PC-9 (cell line): ENCODE results near the gene EDA2R. TPM values are rescaled to one million over a fixed set of nuclear protein-coding genes. Genes with fewer than 3 reads are reported as not detected.
A peak's percentile ranks its signal among the peaks of the same experiment; 100 is the strongest.

Source experiments
- Bru-seq: library from RNA; stranded (reverse); fragments of 400-500 nt; gene quantifications from one replicate; lab custom pipeline; 2021; lab: Mats Ljungman, UMichigan
- BruChase-seq, 2 experiments: library from RNA; stranded (reverse); fragments of 400-500 nt; gene quantifications; one replicate each; lab custom pipeline; 2021; lab: Mats Ljungman, UMichigan
- BruUV-seq: library from RNA; stranded (reverse); fragments of 400-500 nt; replicated peaks from 2 replicates; lab custom pipeline; 2021; lab: Mats Ljungman, UMichigan
- CTCF ChIA-PET: fragments of 300-600 bp; sonication (Branson Sonifier 250); formaldehyde crosslinking; loops from one replicate; lab custom pipeline; 2022; ENCODE audit warnings: antibody characterized with exemption; lab: Charles Lee
- POLR2A ChIA-PET: fragments of 300-600 bp; sonication (Branson Sonifier 250); formaldehyde crosslinking; loops from one replicate; lab custom pipeline; 2022; ENCODE audit warnings: antibody characterized with exemption; ENCODE audit not compliant: unreplicated experiment; lab: Charles Lee
- DNase-seq, 2 experiments: peaks; one replicate each; pipeline versions ENCODE4 v3.0.0 to v3.0.0-alpha.2; 2015 to 2022; ENCODE audit warnings: mixed read lengths in 1 of 2
- H2AFZ ChIP-seq: fragments of 200-600 bp; sonication (generic); 2 replicates; pipeline ENCODE4 v1.8.1; 2017; ENCODE audit warnings: antibody characterized with exemption
- H3F3A ChIP-seq: fragments of 200-600 bp; sonication (generic); 2 replicates; pipeline ENCODE4 v1.8.1; 2017; ENCODE audit warnings: antibody characterized with exemption, mild to moderate bottlenecking, low read depth; ENCODE audit not compliant: insufficient read depth
- H3K27ac ChIP-seq: fragments of 200-600 bp; sonication (generic); 2 replicates; pipeline ENCODE4 v1.6.1; 2016; ENCODE audit warnings: mixed run types
- H3K27me3 ChIP-seq: fragments of 200-600 bp; sonication (generic); 2 replicates; pipeline ENCODE4 v1.6.1; 2016; ENCODE audit warnings: low read depth, mixed run types; ENCODE audit not compliant: insufficient read depth
- H3K36me3 ChIP-seq: fragments of 200-600 bp; sonication (generic); 2 replicates; pipeline ENCODE4 v1.6.1; 2016; ENCODE audit warnings: low read depth, mixed run types
- H3K4me1 ChIP-seq: fragments of 200-600 bp; sonication (generic); replicated peaks from 2 replicates; pipeline ENCODE4 v1.6.1; 2016; ENCODE audit warnings: mixed run types; ENCODE audit not compliant: insufficient read depth
- H3K4me2 ChIP-seq: fragments of 200-600 bp; sonication (generic); 2 replicates; pipeline ENCODE4 v1.6.1; 2017; ENCODE audit warnings: mixed run types
- H3K4me3 ChIP-seq: fragments of 200-600 bp; sonication (generic); 2 replicates; pipeline ENCODE4 v1.6.1; 2016; ENCODE audit warnings: mixed run types
- H3K79me2 ChIP-seq: fragments of 200-600 bp; sonication (generic); 2 replicates; pipeline ENCODE4 v1.6.1; 2017; ENCODE audit warnings: low read depth, mixed run types
- H3K9me2 ChIP-seq: fragments of 200-600 bp; sonication (generic); 2 replicates; pipeline ENCODE4 v1.8.1; 2017; ENCODE audit warnings: mild to moderate bottlenecking; ENCODE audit not compliant: insufficient read depth
- H3K9me3 ChIP-seq: fragments of 200-600 bp; sonication (generic); 2 replicates; pipeline ENCODE4 v1.8.1; 2016; ENCODE audit warnings: low read depth; ENCODE audit not compliant: insufficient read depth
- H4K20me1 ChIP-seq: fragments of 200-600 bp; sonication (generic); 2 replicates; pipeline ENCODE4 v1.8.1; 2017; ENCODE audit not compliant: insufficient read depth
- EZH2 ChIP-seq: fragments of 200-600 bp; sonication (generic); IDR thresholded peaks from 2 replicates; pipeline ENCODE4 v1.8.0; 2017; ENCODE audit warnings: antibody characterized with exemption, low read depth
- intact Hi-C: fragments of 100-400 bp; cut with micrococcal nuclease; formaldehyde crosslinking; loops from one replicate; pipeline ENCODE4 v1.10.0; 2022; ENCODE audit not compliant: unreplicated experiment
- long read RNA-seq: library from polyadenylated mRNA; stranded (forward); transcript quantifications from one replicate; pipeline ENCODE4 v2.0.0, GENCODE V29; 2022
- total RNA-seq: library from RNA; stranded (reverse); gene quantifications from 2 replicates; pipeline ENCODE4 v1.2.3, GENCODE V29; 2021
- TF ChIP-seq, protein P1 (sequence below): fragments of 200-600 bp; sonication (generic); conservative IDR thresholded peaks from 2 replicates; pipeline ENCODE4 v1.6.1; 2017; ENCODE audit warnings: mixed run types, antibody characterized with exemption, mild to moderate bottlenecking, moderate library complexity

Gene EDA2R, protein sequence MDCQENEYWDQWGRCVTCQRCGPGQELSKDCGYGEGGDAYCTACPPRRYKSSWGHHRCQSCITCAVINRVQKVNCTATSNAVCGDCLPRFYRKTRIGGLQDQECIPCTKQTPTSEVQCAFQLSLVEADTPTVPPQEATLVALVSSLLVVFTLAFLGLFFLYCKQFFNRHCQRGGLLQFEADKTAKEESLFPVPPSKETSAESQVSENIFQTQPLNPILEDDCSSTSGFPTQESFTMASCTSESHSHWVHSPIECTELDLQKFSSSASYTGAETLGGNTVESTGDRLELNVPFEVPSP
- total RNA-seq (not detected in 2 replicates), Bru-seq, nascent RNA (not detected), BruChase-seq, experiment 1, labeled RNA remaining after a 2-hour chase (percentile 2 among the genes with signal in this experiment), BruChase-seq, experiment 2, labeled RNA remaining after a 6-hour chase (not detected)
- long read RNA-seq, result 0 reads

DNA sequence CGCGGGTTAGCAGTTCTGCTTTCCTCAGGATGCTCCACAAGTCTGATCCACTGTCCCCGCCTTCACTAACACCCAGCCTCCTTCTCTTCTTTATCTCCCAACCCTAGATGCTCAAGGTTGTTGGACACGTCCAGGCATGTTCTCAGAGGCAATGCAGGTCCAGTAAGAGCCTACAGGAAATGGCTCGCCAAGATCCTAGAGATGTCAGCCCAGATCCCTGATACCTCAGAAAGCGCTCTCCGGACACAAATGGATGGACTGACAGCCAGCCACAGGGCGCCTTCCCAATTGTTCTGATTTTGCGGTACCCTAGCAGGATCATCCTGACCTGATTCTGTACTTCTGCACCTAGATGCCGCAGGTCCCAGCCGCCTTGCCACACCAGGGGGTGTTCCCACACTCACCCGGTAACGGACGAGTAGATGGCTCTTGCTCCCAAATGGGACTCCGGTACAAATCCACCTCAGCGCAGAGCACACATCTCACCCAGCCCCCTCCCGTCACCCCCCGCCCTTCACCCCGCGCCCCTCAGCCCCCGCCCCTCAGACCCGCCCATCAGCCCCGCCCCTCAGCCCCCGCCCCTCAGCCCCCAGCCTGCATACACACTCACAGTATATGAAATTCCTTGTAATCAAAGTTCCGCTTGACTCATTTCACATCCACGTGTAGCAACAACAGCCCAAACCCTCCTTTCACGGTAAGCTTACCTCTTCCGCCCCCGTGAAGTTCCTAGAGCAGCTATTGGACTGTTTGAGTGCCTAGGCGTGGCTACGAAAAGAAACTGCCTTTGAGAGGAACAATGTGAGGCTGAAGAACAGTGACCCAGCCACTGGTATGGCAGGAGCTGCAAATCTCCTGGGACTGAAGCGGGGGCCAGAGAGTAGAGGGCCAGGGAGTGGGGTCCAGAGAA lies at the start of gene EDA2R:
TSS of gene EDA2R (minus strand) at position 488 of the 910 bp plus-strand sequence. CDS start 23,058 bp downstream, outside the sequence.
- no peaks in the 10 kb centered on the region for H3F3A ChIP-seq

DNA sequence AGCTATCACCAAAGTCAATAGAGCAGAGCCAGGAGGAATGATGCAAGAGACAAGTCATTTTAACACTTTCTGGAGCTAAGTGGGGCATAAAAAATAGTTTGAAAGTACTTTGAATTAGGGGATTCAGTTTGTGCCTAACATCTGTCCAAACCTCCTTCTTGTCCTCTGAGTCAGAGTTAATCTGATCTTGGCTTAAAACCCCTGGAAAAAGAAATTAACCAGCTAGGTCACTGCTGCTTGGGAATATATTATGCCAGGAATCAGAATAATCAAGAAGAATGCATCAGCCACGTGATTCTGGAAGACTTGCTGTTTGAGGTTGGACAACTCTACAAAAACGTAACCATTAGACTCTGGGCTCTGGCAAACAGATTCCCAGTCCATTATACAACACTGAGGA lies 45.3 kb upstream of the EDA2R start:
- H3K79me2 ChIP-seq, result no peaks in the 10 kb centered on the region
- POLR2A ChIA-PET, result no interaction called here

More for the DNA sequence above, at the start of gene EDA2R:
- no peak for DNase-seq
- H3K9me3 ChIP-seq, result no peaks in the 10 kb centered on the region
- intact Hi-C loops, result no loop called here
- no peaks in the 10 kb centered on the region for H3K27me3 ChIP-seq
- no peaks in the 10 kb centered on the region for H3K79me2 ChIP-seq
- H3K9me2 ChIP-seq, result no peaks in the 10 kb centered on the region
- H3K27ac ChIP-seq, result no peak within 1 kb of the TSS
- TF ChIP-seq, protein P1, sequence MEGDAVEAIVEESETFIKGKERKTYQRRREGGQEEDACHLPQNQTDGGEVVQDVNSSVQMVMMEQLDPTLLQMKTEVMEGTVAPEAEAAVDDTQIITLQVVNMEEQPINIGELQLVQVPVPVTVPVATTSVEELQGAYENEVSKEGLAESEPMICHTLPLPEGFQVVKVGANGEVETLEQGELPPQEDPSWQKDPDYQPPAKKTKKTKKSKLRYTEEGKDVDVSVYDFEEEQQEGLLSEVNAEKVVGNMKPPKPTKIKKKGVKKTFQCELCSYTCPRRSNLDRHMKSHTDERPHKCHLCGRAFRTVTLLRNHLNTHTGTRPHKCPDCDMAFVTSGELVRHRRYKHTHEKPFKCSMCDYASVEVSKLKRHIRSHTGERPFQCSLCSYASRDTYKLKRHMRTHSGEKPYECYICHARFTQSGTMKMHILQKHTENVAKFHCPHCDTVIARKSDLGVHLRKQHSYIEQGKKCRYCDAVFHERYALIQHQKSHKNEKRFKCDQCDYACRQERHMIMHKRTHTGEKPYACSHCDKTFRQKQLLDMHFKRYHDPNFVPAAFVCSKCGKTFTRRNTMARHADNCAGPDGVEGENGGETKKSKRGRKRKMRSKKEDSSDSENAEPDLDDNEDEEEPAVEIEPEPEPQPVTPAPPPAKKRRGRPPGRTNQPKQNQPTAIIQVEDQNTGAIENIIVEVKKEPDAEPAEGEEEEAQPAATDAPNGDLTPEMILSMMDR, result no peak
- no peak for TF ChIP-seq EZH2
- H3K36me3 ChIP-seq, result no peaks in the 10 kb centered on the region
- no TSS peak for BruUV-seq
- no peak within 1 kb of the TSS for H2AFZ ChIP-seq
- CTCF ChIA-PET, result no interaction called here
- no peak within 1 kb of the TSS for H3K4me3 ChIP-seq
- no peaks in the 10 kb centered on the region for H3K4me1 ChIP-seq
- POLR2A ChIA-PET, result no interaction called here
- no peak within 1 kb of the TSS for H3K4me2 ChIP-seq
- no peaks in the 10 kb centered on the region for H4K20me1 ChIP-seq

DNA sequence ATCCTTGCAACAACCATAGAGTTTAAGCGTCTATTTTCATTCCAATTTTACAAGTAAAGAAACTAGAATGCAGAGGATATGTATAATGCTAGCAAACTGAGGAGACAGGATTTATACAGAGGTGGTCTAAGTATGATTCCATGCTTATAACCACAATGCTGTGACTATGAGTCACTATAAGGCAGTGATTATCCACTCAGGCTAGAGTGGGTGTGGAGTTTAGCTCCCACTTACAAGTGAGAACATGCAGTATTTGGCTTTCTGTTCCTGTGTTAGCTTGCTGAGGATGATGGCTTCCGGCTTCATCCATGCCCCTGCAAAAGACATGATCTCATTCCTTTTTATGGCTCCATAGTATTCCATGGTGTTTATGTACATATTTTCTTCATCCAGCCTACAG lies 41.6 kb upstream of the EDA2R start:
- no TSS peak for BruUV-seq
- H3K9me2 ChIP-seq, result no peaks in the 10 kb centered on the region
- no peaks in the 10 kb centered on the region for H3K4me1 ChIP-seq
- CTCF ChIA-PET, result no interaction called here
- no peaks in the 10 kb centered on the region for H3K79me2 ChIP-seq
- H3K27ac ChIP-seq, result no peak overlapping the region
- intact Hi-C loops, result no loop called here
- no peaks in the 10 kb centered on the region for H3F3A ChIP-seq
- no peak overlapping the region for H2AFZ ChIP-seq
- no peaks in the 10 kb centered on the region for H3K27me3 ChIP-seq
- no peaks in the 10 kb centered on the region for H4K20me1 ChIP-seq
- no peaks in the 10 kb centered on the region for H3K9me3 ChIP-seq
- DNase-seq, result no peak
- POLR2A ChIA-PET, result no interaction called here
- TF ChIP-seq, protein P1, result no peak
- TF ChIP-seq EZH2, result no peak
- no peaks in the 10 kb centered on the region for H3K36me3 ChIP-seq
- no peak overlapping the region for H3K4me3 ChIP-seq
- no peak overlapping the region for H3K4me2 ChIP-seq

More for the DNA sequence above, 45.3 kb upstream of the EDA2R start:
- Histone ChIP-seq H3K9me3 (no peaks in the 10 kb centered on the region), H2AFZ (no peak overlapping the region), H3F3A (no peaks in the 10 kb centered on the region), H3K27ac (no peak overlapping the region), H3K27me3 (no peaks in the 10 kb centered on the region), H4K20me1 (no peaks in the 10 kb centered on the region), H3K4me3 (no peak overlapping the region), H3K36me3 (no peaks in the 10 kb centered on the region), H3K4me1 (no peaks in the 10 kb centered on the region), H3K9me2 (no peaks in the 10 kb centered on the region), H3K4me2 (no peak overlapping the region)
- DNase-seq, result no peak
- intact Hi-C loops, result no loop called here
- no TSS peak for BruUV-seq
- TF ChIP-seq, protein P1, result no peak
- TF ChIP-seq EZH2, result no peak
- CTCF ChIA-PET, result no interaction called here
